ENCODE data around the gene RHOV.

Gene RHOV

GRCh38 chr15:40841741-40842140 is 32.3 kb downstream of the RHOV start:
- in situ Hi-C loops (cut with MboI; ENCODE audit: low sequenced_read_pairs): no loop called here
- no peak for DNase-seq (ENCODE audit: low spot score in 2 of 2)
- Histone ChIP-seq H3K4me3 (no peak overlapping the region), H3K27me3 (ENCODE audit: low read depth) (no peaks in the 10 kb centered on the region), H3K36me3 (replicated peaks) (no peaks in the 10 kb centered on the region; the same call in 1 of the 2 replicates), H3K9me3 (no peaks in the 10 kb centered on the region), H3K4me1 (peaks cover 5% of the 10 kb centered on the region)

GRCh38 chr15:40838756-40839155 is 35.3 kb downstream of the RHOV start:
- Histone ChIP-seq H3K36me3 (replicated peaks) (no peaks in the 10 kb centered on the region), H3K27me3 (ENCODE audit: low read depth) (no peaks in the 10 kb centered on the region), H3K4me1 (peaks cover 8% of the 10 kb centered on the region), H3K4me3 (no peak overlapping the region), H3K9me3 (no peaks in the 10 kb centered on the region)
- in situ Hi-C loops (cut with MboI; ENCODE audit: low sequenced_read_pairs): no loop called here
- no peak for DNase-seq (ENCODE audit: low spot score in 2 of 2)

GRCh38 chr15:40836020-40836419 is 38.0 kb downstream of the RHOV start:
- Histone ChIP-seq H3K9me3 (no peaks in the 10 kb centered on the region), H3K27me3 (ENCODE audit: low read depth) (no peaks in the 10 kb centered on the region), H3K4me3 (no peak overlapping the region), H3K4me1 (0 out of 2 replicates have a peak, but pooled peaks cover 4% of the 10 kb centered on the region), H3K36me3 (replicated peaks) (no peaks in the 10 kb centered on the region)
- no peak for DNase-seq (ENCODE audit: low spot score in 2 of 2)
- in situ Hi-C loops (cut with MboI; ENCODE audit: low sequenced_read_pairs): no loop called here

- H3K4me3 ChIP-seq: no peak overlapping the region
- H3K36me3 ChIP-seq (replicated peaks): no peaks in the 10 kb centered on the region
- 0 out of 2 replicates have a peak, but pooled peaks cover 4% of the 10 kb centered on the region for H3K4me1 ChIP-seq
- H3K9me3 ChIP-seq: no peaks in the 10 kb centered on the region
- in situ Hi-C loops (cut with MboI; ENCODE audit: low sequenced_read_pairs): no loop called here
- H3K27me3 ChIP-seq (ENCODE audit: low read depth): no peaks in the 10 kb centered on the region
- no peak for DNase-seq (ENCODE audit: low spot score in 2 of 2)
These were observed 41.1 kb downstream of the RHOV start for GRCh38 chr15:40832903-40833302.

- no peaks in the 10 kb centered on the region for H3K36me3 ChIP-seq (replicated peaks)
- DNase-seq (ENCODE audit: low spot score in 2 of 2): no peak
- H3K9me3 ChIP-seq: no peaks in the 10 kb centered on the region
- H3K4me1 ChIP-seq: 0 out of 2 replicates have a peak, but pooled peaks cover 4% of the 10 kb centered on the region
- H3K27me3 ChIP-seq (ENCODE audit: low read depth): no peaks in the 10 kb centered on the region
- in situ Hi-C loops (cut with MboI; ENCODE audit: low sequenced_read_pairs): no loop called here
- H3K4me3 ChIP-seq: no peak overlapping the region
These were observed 42.2 kb downstream of the RHOV start for GRCh38 chr15:40831861-40832260.

GRCh38 chr15:40830884-40831283 is 43.1 kb downstream of the RHOV start:
- no peak for DNase-seq (ENCODE audit: low spot score in 2 of 2)
- no peaks in the 10 kb centered on the region for H3K27me3 ChIP-seq (ENCODE audit: low read depth)
- H3K36me3 ChIP-seq (replicated peaks): no peaks in the 10 kb centered on the region
- H3K4me3 ChIP-seq: no peak overlapping the region
- in situ Hi-C loops (cut with MboI; ENCODE audit: low sequenced_read_pairs): no loop called here
- no peaks in the 10 kb centered on the region for H3K9me3 ChIP-seq
- 0 out of 2 replicates have a peak, but pooled peaks cover 4% of the 10 kb centered on the region for H3K4me1 ChIP-seq

- Histone ChIP-seq H3K4me1 (no peaks in the 10 kb centered on the region), H3K27me3 (ENCODE audit: low read depth) (no peaks in the 10 kb centered on the region), H3K9me3 (no peaks in the 10 kb centered on the region), H3K36me3 (replicated peaks) (no peaks in the 10 kb centered on the region), H3K4me3 (no peak overlapping the region)
- in situ Hi-C loops (cut with MboI; ENCODE audit: low sequenced_read_pairs): no loop called here
- DNase-seq (ENCODE audit: low spot score in 2 of 2): no peak
These were observed 44.9 kb downstream of the RHOV start for GRCh38 chr15:40829115-40829514.

- H3K4me1 ChIP-seq: no peaks in the 10 kb centered on the region
- H3K4me3 ChIP-seq: no peak within 1 kb of the TSS
- no peaks in the 10 kb centered on the region for H3K9me3 ChIP-seq
- no peaks in the 10 kb centered on the region for H3K27me3 ChIP-seq (ENCODE audit: low read depth)
- in situ Hi-C loops (cut with MboI; ENCODE audit: low sequenced_read_pairs): no loop called here
- no peaks in the 10 kb centered on the region for H3K36me3 ChIP-seq (replicated peaks)
- no peak for DNase-seq (ENCODE audit: low spot score in 2 of 2)
These were observed 45.5 kb downstream of the RHOV start, which contains the start of gene PPP1R14D for GRCh38 chr15:40828447-40829036. PPP1R14D (minus strand) TSS chr15:40828708; CDS start chr15:40828641, 67 bp downstream.

GRCh38 chr15:40826423-40827075 is 47.5 kb downstream of the RHOV start:
- Histone ChIP-seq H3K4me3 (no peak overlapping the region), H3K9me3 (no peaks in the 10 kb centered on the region), H3K36me3 (replicated peaks) (no peaks in the 10 kb centered on the region), H3K4me1 (no peaks in the 10 kb centered on the region), H3K27me3 (ENCODE audit: low read depth) (no peaks in the 10 kb centered on the region)
- in situ Hi-C loops (cut with MboI; ENCODE audit: low sequenced_read_pairs): no loop called here
- no peak for DNase-seq (ENCODE audit: low spot score in 2 of 2)

GRCh38 chr15:40825661-40826422 is 48.2 kb downstream of the RHOV start:
- Histone ChIP-seq H3K4me3 (no peak overlapping the region), H3K4me1 (no peaks in the 10 kb centered on the region), H3K36me3 (replicated peaks) (no peaks in the 10 kb centered on the region), H3K27me3 (ENCODE audit: low read depth) (no peaks in the 10 kb centered on the region), H3K9me3 (no peaks in the 10 kb centered on the region)
- in situ Hi-C loops (cut with MboI; ENCODE audit: low sequenced_read_pairs): no loop called here
- DNase-seq (ENCODE audit: low spot score in 2 of 2): peak in 1 of 2 experiments; percentile 8

- Histone ChIP-seq H3K9me3 (no peaks in the 10 kb centered on the region), H3K27me3 (ENCODE audit: low read depth) (no peaks in the 10 kb centered on the region)
- in situ Hi-C loops (cut with MboI; ENCODE audit: low sequenced_read_pairs): no loop called here
These were observed 50.3 kb downstream of the RHOV start for GRCh38 chr15:40823572-40824343.

More at GRCh38 chr15:40823572-40824343, 50.3 kb downstream of the RHOV start:
- H3K4me3 ChIP-seq: no peak overlapping the region
- H3K4me1 ChIP-seq: no peaks in the 10 kb centered on the region
- no peak for DNase-seq (ENCODE audit: low spot score in 2 of 2)
- no peaks in the 10 kb centered on the region for H3K36me3 ChIP-seq (replicated peaks)

All from HAP-1 (cell line).